Smooth muscle cell (in vitro differentiated cells): Measurements from ENCODE around the gene OR52I2. TPM values are rescaled to one million over a fixed set of nuclear protein-coding genes. Genes with fewer than 3 reads are reported as not detected.
A peak's percentile ranks its signal among the peaks of the same experiment; 100 is the strongest.

Source experiments
- DNase-seq: peaks from one replicate; lab custom pipeline; 2025; ENCODE audit not compliant: unreplicated experiment; lab: John Stamatoyannopoulos, UW
- H2AFZ ChIP-seq: fragments of 200-600 bp; sonication (generic); 2 replicates; pipeline ENCODE4 v1.6.0; 2016; ENCODE audit warnings: antibody characterized with exemption, low read depth, mild to moderate bottlenecking
- H3F3A ChIP-seq: fragments of 200-600 bp; sonication (generic); 2 replicates; pipeline ENCODE4 v1.6.0; 2017; ENCODE audit warnings: antibody characterized with exemption, low read depth
- H3K27ac ChIP-seq: fragments of 200-600 bp; sonication (generic); 2 replicates; pipeline ENCODE4 v1.5.1; 2016; ENCODE audit warnings: low read depth, mild to moderate bottlenecking
- H3K27me3 ChIP-seq: fragments of 200-600 bp; sonication (generic); 2 replicates; pipeline ENCODE4 v1.6.1; 2016; ENCODE audit warnings: low read depth, mild to moderate bottlenecking
- H3K36me3 ChIP-seq: fragments of 200-600 bp; sonication (generic); 2 replicates; pipeline ENCODE4 v1.5.1; 2016; ENCODE audit warnings: low read depth
- H3K4me1 ChIP-seq: fragments of 200-600 bp; sonication (generic); 2 replicates; pipeline ENCODE4 v1.5.1; 2016; ENCODE audit warnings: low read depth
- H3K4me2 ChIP-seq: fragments of 200-600 bp; sonication (generic); 2 replicates; pipeline ENCODE4 v1.6.0; 2016; ENCODE audit warnings: mild to moderate bottlenecking
- H3K4me3 ChIP-seq: fragments of 200-600 bp; sonication (generic); 2 replicates; pipeline ENCODE4 v1.5.1; 2016; ENCODE audit warnings: mild to moderate bottlenecking
- H3K79me2 ChIP-seq: fragments of 200-600 bp; sonication (generic); 2 replicates; pipeline ENCODE4 v1.6.0; 2016; ENCODE audit warnings: low read depth, mild to moderate bottlenecking
- H3K9ac ChIP-seq: fragments of 200-600 bp; sonication (generic); 2 replicates; pipeline ENCODE4 v1.6.0; 2016; ENCODE audit warnings: low read depth
- H3K9me3 ChIP-seq: fragments of 200-600 bp; sonication (generic); replicated peaks from 2 replicates; pipeline ENCODE4 v1.5.1; 2016; ENCODE audit warnings: low read depth
- H4K20me1 ChIP-seq: fragments of 200-600 bp; sonication (generic); 2 replicates; pipeline ENCODE4 v1.6.0; 2016; ENCODE audit warnings: low read depth
- WGBS: methylation state at CpG from one replicate; pipeline ENCODE4 v1.1.7; 2016; ENCODE audit warnings: low lambda C conversion rate; 5-methylcytosine and 5-hydroxymethylcytosine counted together
- polyA plus RNA-seq: library from polyadenylated mRNA; unstranded; fragments of >200 nt; fragmentation: Nextera tagmentation; extraction: Ambion mirVana; gene quantifications from 2 replicates; pipeline ENCODE4 v1.2.1, GENCODE V29; 2016
- total RNA-seq: library from RNA; depleted of rRNA; stranded (reverse); fragments of >200 nt; gene quantifications from 2 replicates; pipeline ENCODE4 v1.2.3, GENCODE V29; 2014
- TF ChIP-seq, protein P1 (sequence below): fragments of 200-600 bp; sonication (generic); IDR thresholded peaks from 2 replicates; pipeline ENCODE4 v1.5.1; 2017; ENCODE audit warnings: borderline replicate concordance, mild to moderate bottlenecking, antibody characterized with exemption; ENCODE audit not compliant: insufficient read depth, poor library complexity, severe bottlenecking

Gene OR52I2
- total and polyA plus RNA-seq, 2 experiments from 2014 or later, result not detected

DNA sequence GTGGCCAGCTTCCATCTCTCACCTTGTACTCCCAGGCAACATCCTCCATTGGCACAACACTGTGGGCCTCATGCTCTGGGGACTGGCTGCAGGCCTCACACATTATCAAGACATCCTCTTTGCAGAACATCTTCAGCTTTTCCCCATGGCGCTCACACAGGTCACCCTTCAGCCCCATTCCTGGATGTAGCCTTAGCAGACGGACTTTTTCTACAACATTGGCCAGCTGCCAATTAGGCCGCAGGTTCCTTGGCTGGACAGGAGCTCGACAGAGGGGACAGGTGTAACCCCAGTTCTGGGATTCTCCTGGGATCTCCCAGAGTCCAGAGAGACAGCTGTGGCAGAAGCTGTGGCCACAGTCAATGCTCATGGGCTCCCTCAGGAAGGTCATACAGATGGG is 23.5 kb downstream of the OR52I2 start:
- H3F3A ChIP-seq, result no peaks in the 10 kb centered on the region
- no peaks in the 10 kb centered on the region for H3K27me3 ChIP-seq
- H3K4me2 ChIP-seq, result no peak overlapping the region
- H2AFZ ChIP-seq, result no peak overlapping the region
- TF ChIP-seq, protein P1, sequence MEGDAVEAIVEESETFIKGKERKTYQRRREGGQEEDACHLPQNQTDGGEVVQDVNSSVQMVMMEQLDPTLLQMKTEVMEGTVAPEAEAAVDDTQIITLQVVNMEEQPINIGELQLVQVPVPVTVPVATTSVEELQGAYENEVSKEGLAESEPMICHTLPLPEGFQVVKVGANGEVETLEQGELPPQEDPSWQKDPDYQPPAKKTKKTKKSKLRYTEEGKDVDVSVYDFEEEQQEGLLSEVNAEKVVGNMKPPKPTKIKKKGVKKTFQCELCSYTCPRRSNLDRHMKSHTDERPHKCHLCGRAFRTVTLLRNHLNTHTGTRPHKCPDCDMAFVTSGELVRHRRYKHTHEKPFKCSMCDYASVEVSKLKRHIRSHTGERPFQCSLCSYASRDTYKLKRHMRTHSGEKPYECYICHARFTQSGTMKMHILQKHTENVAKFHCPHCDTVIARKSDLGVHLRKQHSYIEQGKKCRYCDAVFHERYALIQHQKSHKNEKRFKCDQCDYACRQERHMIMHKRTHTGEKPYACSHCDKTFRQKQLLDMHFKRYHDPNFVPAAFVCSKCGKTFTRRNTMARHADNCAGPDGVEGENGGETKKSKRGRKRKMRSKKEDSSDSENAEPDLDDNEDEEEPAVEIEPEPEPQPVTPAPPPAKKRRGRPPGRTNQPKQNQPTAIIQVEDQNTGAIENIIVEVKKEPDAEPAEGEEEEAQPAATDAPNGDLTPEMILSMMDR, result no peak
- H3K27ac ChIP-seq, result no peak overlapping the region
- no peaks in the 10 kb centered on the region for H3K79me2 ChIP-seq
- no peak for DNase-seq
- no peak overlapping the region for H3K9ac ChIP-seq
- H3K9me3 ChIP-seq, result no peaks in the 10 kb centered on the region
- no peak overlapping the region for H3K4me3 ChIP-seq
- peaks cover 4% of the 10 kb centered on the region for H3K4me1 ChIP-seq
- H3K36me3 ChIP-seq, result no peaks in the 10 kb centered on the region
- WGBS, result 99% methylated on average over 4 of the region's 4 CpGs
- H4K20me1 ChIP-seq, result no peaks in the 10 kb centered on the region

DNA sequence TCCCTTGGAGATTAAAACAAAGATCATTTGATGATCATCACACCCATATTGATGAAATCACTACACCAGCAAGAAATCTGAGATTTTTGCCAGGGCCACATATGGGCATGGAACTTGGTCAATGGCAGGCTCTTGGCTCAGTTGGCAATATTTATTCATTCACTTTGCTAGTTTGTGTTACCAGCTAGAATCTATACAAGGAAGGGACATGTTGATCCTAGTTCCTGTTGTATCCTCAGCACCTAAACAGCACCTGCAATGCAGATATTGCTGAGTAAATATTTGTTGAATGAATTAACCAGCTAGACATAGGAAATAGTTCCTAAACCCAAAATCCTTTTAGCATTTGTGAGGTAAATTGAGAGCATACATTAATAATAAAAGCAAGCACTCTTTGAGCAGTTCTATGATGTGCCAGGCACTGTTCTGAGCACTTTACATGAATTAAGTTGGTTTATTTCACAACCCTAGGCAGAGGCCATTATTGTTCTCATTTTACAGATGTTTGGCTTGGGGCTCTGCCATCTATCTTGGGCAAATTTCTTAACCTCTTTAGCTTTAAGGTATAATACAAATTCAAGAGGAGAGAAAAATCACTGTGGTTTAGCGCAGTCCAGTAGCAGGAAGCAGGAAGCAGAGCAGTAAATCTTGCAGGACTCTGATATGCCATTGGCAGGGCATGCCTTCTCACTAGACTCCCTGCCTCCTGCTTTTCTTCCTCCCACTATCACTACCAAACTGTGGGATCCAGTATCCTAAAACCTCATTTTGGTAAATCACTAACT is 24.9 kb downstream of the OR52I2 start:
- H3K9ac ChIP-seq, result no peak overlapping the region
- H3K4me3 ChIP-seq, result peak overlapping the region; percentile 71
- DNase-seq, result no peak

DNA sequence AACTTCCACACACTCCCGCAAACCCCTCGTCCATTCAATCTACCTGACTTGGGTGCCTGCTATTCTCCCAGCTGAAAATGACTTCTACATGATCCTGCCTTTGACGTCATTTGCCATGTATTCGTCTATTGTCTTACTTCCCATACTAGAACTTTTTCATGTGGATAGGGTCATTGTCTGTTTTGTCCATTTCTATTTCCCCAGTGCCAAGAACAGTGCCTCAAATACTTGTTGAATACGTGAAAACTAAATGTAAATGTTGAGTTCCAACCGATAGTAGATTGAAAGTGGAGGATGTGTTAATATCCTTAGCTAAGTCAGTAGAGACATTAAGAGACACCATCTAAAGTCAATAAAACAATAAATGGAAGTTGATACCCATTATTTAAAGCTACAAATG is 25.6 kb downstream of the OR52I2 start:
- Histone ChIP-seq H3K79me2 (no peaks in the 10 kb centered on the region), H3K27me3 (no peaks in the 10 kb centered on the region), H3F3A (no peaks in the 10 kb centered on the region), H3K36me3 (no peaks in the 10 kb centered on the region), H3K4me1 (peaks cover 4% of the 10 kb centered on the region), H3K9ac (peak overlapping the region; percentile 74), H3K9me3 (no peaks in the 10 kb centered on the region), H4K20me1 (no peaks in the 10 kb centered on the region), H3K4me2 (peak overlapping the region; percentile 90), H3K4me3 (peak overlapping the region; percentile 71), H2AFZ (peak overlapping the region; percentile 97), H3K27ac (peak overlapping the region; percentile 76)
- TF ChIP-seq, protein P1, result no peak
- no peak for DNase-seq
- WGBS, result 60% methylated on average over 6 of the region's 6 CpGs

More for the DNA sequence above, 24.9 kb downstream of the OR52I2 start:
- no peaks in the 10 kb centered on the region for H3F3A ChIP-seq
- H3K36me3 ChIP-seq, result no peaks in the 10 kb centered on the region
- peak overlapping the region; percentile 90 for H3K4me2 ChIP-seq
- H3K27me3 ChIP-seq, result no peaks in the 10 kb centered on the region
- H3K27ac ChIP-seq, result no peak overlapping the region
- TF ChIP-seq, protein P1, result no peak
- H2AFZ ChIP-seq, result no peak overlapping the region
- H3K79me2 ChIP-seq, result no peaks in the 10 kb centered on the region
- no peaks in the 10 kb centered on the region for H3K9me3 ChIP-seq
- WGBS, result 72% methylated on average over 1 of the region's 1 CpG
- peaks cover 4% of the 10 kb centered on the region for H3K4me1 ChIP-seq
- no peaks in the 10 kb centered on the region for H4K20me1 ChIP-seq
